ENCODE results near the gene SAMD11.

SAMD11 gene

DNA sequence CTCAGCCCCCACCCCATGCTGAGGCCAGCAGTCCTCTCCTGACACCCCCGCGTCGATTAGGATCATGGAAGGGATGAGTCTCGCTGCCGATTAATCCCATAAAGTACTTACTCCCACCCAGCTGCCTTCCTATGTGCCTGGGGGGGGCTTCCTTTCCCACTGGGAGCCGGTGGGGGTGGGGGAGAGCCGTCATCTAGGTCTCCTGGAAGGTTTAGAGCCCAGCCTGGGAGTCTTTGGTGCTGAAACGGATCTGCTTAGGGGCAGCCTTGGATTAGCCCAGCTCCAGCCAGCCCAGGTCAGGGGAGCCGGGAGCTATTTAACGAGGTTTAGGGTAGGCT lies 9.8 kb downstream of the SAMD11 start:
- Histone ChIP-seq H3F3A (ENCODE audit: low read depth) (no peaks in the 10 kb centered on the region), H3K79me2 (ENCODE audit: insufficient read depth, low read length) (no peaks in the 10 kb centered on the region), H3K4me3 (ENCODE audit: low read length, poor library complexity, severe bottlenecking) (no peak overlapping the region), H2AFZ (ENCODE audit: low read length) (no peak overlapping the region), H3K36me3 (ENCODE audit: insufficient read depth, low read length) (no peaks in the 10 kb centered on the region), H3K9ac (ENCODE audit: low read depth, low read length, poor library complexity, severe bottlenecking) (no peak overlapping the region), H3K4me2 (ENCODE audit: low read depth, low read length, poor library complexity, severe bottlenecking) (no peak overlapping the region), H3K9me2 (replicated peaks; ENCODE audit: low read depth, low read length) (no peaks in the 10 kb centered on the region), H4K20me1 (ENCODE audit: insufficient read depth, low read length, poor library complexity, severe bottlenecking) (no peaks in the 10 kb centered on the region), H3K27me3 (ENCODE audit: insufficient read depth, low read length, poor library complexity, severe bottlenecking) (no peaks in the 10 kb centered on the region), H3K4me1 (ENCODE audit: insufficient read depth, low read length, poor library complexity, severe bottlenecking) (peaks cover 20% of the 10 kb centered on the region), H3K9me3 (ENCODE audit: insufficient read depth, low read depth, low read length) (no peaks in the 10 kb centered on the region)
- no peak for TF ChIP-seq EZH2phosphoT487 (IDR thresholded peaks at IDR 0.05; ENCODE audit: borderline replicate concordance)
- TF ChIP-seq, protein P1, sequence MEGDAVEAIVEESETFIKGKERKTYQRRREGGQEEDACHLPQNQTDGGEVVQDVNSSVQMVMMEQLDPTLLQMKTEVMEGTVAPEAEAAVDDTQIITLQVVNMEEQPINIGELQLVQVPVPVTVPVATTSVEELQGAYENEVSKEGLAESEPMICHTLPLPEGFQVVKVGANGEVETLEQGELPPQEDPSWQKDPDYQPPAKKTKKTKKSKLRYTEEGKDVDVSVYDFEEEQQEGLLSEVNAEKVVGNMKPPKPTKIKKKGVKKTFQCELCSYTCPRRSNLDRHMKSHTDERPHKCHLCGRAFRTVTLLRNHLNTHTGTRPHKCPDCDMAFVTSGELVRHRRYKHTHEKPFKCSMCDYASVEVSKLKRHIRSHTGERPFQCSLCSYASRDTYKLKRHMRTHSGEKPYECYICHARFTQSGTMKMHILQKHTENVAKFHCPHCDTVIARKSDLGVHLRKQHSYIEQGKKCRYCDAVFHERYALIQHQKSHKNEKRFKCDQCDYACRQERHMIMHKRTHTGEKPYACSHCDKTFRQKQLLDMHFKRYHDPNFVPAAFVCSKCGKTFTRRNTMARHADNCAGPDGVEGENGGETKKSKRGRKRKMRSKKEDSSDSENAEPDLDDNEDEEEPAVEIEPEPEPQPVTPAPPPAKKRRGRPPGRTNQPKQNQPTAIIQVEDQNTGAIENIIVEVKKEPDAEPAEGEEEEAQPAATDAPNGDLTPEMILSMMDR (conservative IDR thresholded peaks at IDR 0.05; ENCODE audit: low read length), result no peak

DNA sequence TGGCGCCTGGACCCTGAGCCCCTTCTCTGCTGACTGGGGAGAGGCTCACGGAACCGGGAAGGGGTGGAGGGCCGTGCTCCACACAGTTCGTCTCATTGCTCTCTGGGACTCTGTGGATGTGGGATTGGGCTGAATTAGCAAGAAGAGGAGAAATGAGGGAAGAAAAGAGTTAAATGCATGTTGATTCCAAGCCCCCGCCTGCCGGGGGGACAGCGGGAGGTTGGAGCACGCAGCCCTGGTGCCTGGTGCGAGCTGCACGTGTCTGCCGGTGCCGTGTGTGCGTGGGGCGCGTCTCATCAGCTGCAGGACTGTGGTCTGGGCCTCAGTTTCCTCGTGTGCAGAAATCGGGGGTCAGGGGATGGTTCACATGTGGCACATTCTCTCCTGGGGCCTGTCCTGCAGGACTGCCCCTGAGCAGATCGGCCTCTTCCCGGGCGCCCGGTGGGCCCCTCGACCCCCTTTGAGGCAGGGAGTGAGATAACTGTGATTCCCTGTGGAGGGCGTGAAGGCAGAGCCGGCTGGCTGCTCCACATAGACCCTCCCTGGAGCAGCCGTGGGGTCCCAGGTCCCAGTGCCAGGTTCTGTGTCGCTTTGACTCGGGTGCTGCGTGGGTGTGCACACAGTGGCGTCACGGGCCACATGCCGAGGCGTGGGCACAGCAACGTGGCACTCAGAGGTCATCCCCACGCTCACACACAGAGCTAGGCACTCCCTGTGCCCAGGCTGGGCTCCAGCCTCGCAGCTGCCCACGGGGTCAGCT lies 11.4 kb downstream of the SAMD11 start:
- TF ChIP-seq, protein P1 (conservative IDR thresholded peaks at IDR 0.05; ENCODE audit: low read length), result no peak
- Histone ChIP-seq H3K4me3 (ENCODE audit: low read length, poor library complexity, severe bottlenecking) (no peak overlapping the region), H3K4me2 (ENCODE audit: low read depth, low read length, poor library complexity, severe bottlenecking) (no peak overlapping the region), H3K9me3 (ENCODE audit: insufficient read depth, low read depth, low read length) (no peaks in the 10 kb centered on the region), H3K4me1 (ENCODE audit: insufficient read depth, low read length, poor library complexity, severe bottlenecking) (peaks cover 28% of the 10 kb centered on the region), H3K9me2 (replicated peaks; ENCODE audit: low read depth, low read length) (no peaks in the 10 kb centered on the region), H3K9ac (ENCODE audit: low read depth, low read length, poor library complexity, severe bottlenecking) (no peak overlapping the region), H3K36me3 (ENCODE audit: insufficient read depth, low read length) (no peaks in the 10 kb centered on the region), H3K79me2 (ENCODE audit: insufficient read depth, low read length) (no peaks in the 10 kb centered on the region), H4K20me1 (ENCODE audit: insufficient read depth, low read length, poor library complexity, severe bottlenecking) (no peaks in the 10 kb centered on the region), H2AFZ (ENCODE audit: low read length) (no peak overlapping the region), H3K27me3 (ENCODE audit: insufficient read depth, low read length, poor library complexity, severe bottlenecking) (no peaks in the 10 kb centered on the region), H3F3A (ENCODE audit: low read depth) (no peaks in the 10 kb centered on the region)

DNA sequence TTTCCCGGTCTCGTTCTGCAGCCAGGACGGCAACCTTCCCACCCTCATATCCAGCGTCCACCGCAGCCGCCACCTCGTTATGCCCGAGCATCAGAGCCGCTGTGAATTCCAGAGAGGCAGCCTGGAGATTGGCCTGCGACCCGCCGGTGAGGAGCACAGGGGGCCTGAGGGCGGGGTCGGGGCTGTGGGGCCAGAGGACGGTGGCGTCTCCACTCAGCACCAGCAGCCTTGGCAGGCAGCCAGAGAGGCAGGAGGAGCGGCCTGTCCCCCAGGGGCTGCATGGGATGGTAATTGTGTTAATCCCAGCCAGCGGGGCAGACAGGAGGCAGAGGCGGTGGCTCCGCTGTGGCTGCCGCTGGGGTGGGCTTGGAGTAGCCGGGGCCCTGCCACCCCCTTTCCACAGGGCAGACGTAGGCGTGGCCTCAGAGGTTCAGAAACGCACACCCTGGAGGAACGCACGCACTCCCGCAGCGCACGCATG lies 12.1 kb downstream of the SAMD11 start:
- Histone ChIP-seq H3K9ac (ENCODE audit: low read depth, low read length, poor library complexity, severe bottlenecking) (no peak overlapping the region), H4K20me1 (ENCODE audit: insufficient read depth, low read length, poor library complexity, severe bottlenecking) (no peaks in the 10 kb centered on the region), H3F3A (ENCODE audit: low read depth) (no peaks in the 10 kb centered on the region), H3K79me2 (ENCODE audit: insufficient read depth, low read length) (no peaks in the 10 kb centered on the region), H3K36me3 (ENCODE audit: insufficient read depth, low read length) (no peaks in the 10 kb centered on the region), H3K4me2 (ENCODE audit: low read depth, low read length, poor library complexity, severe bottlenecking) (no peak overlapping the region), H3K4me1 (ENCODE audit: insufficient read depth, low read length, poor library complexity, severe bottlenecking) (peaks cover 33% of the 10 kb centered on the region), H3K4me3 (ENCODE audit: low read length, poor library complexity, severe bottlenecking) (no peak overlapping the region), H2AFZ (ENCODE audit: low read length) (no peak overlapping the region), H3K9me3 (ENCODE audit: insufficient read depth, low read depth, low read length) (no peaks in the 10 kb centered on the region), H3K9me2 (replicated peaks; ENCODE audit: low read depth, low read length) (no peaks in the 10 kb centered on the region), H3K27me3 (ENCODE audit: insufficient read depth, low read length, poor library complexity, severe bottlenecking) (peaks cover 6% of the 10 kb centered on the region)
- TF ChIP-seq, protein P1 (conservative IDR thresholded peaks at IDR 0.05; ENCODE audit: low read length), result no peak
- no peak for TF ChIP-seq EZH2phosphoT487 (IDR thresholded peaks at IDR 0.05; ENCODE audit: borderline replicate concordance)
